A673 (cell line): Measurements from ENCODE around the gene TBX4. TPM values are rescaled to one million over a fixed set of nuclear protein-coding genes. Genes with fewer than 3 reads are reported as not detected.

Experiments used
- BruUV-seq: library from RNA; stranded (reverse); fragments of 400-500 nt; replicated peaks from 2 replicates; lab custom pipeline; 2021; lab: Mats Ljungman, UMichigan
- CTCF ChIA-PET: fragments of 300-600 bp; sonication (Branson Sonifier 250); formaldehyde crosslinking; loops from one replicate; lab custom pipeline; 2022; ENCODE audit warnings: antibody characterized with exemption; lab: Charles Lee
- POLR2A ChIA-PET: fragments of 300-600 bp; sonication (Branson Sonifier 250); formaldehyde crosslinking; loops from one replicate; lab custom pipeline; 2022; ENCODE audit warnings: antibody characterized with exemption; ENCODE audit not compliant: low non-redundant PET; lab: Charles Lee
- DNase-seq: peaks from one replicate; pipeline ENCODE4 v3.0.0-alpha.2; 2015; ENCODE audit warnings: low spot score
- H3K27ac ChIP-seq: fragments of 200-600 bp; sonication (generic); 2 replicates; pipeline ENCODE4 v1.5.1; 2016; ENCODE audit warnings: mixed run types, low read depth, mild to moderate bottlenecking, mixed read lengths, antibody characterized with exemption, low read length; ENCODE audit not compliant: poor library complexity, severe bottlenecking
- H3K27me3 ChIP-seq: fragments of 200-600 bp; sonication (generic); replicated peaks from 2 replicates; pipeline ENCODE4 v1.6.1; 2017; ENCODE audit warnings: mixed run types, low read depth, mild to moderate bottlenecking, mixed read lengths, antibody characterized with exemption, low read length; ENCODE audit not compliant: insufficient read depth, poor library complexity
- H3K36me3 ChIP-seq: fragments of 200-600 bp; sonication (generic); 2 replicates; pipeline ENCODE4 v1.6.1; 2016; ENCODE audit warnings: mixed run types, mild to moderate bottlenecking, mixed read lengths, antibody characterized with exemption, low read length; ENCODE audit not compliant: insufficient read depth, poor library complexity, severe bottlenecking
- H3K4me1 ChIP-seq: fragments of 200-600 bp; sonication (generic); 2 replicates; pipeline ENCODE4 v1.6.1; 2017; ENCODE audit warnings: mixed run types, mild to moderate bottlenecking, mixed read lengths, antibody characterized with exemption, low read length; ENCODE audit not compliant: insufficient read depth, poor library complexity, severe bottlenecking
- H3K4me3 ChIP-seq: fragments of 200-600 bp; sonication (generic); 2 replicates; pipeline ENCODE4 v1.5.1; 2016; ENCODE audit warnings: low read depth, mixed run types, mild to moderate bottlenecking, mixed read lengths, low read length; ENCODE audit not compliant: poor library complexity, severe bottlenecking
- H3K9me3 ChIP-seq: fragments of 200-600 bp; sonication (generic); 2 replicates; pipeline ENCODE4 v1.6.1; 2016; ENCODE audit warnings: mixed run types, low read depth, mild to moderate bottlenecking, mixed read lengths, antibody characterized with exemption, low read length; ENCODE audit not compliant: poor library complexity, severe bottlenecking
- CTCF ChIP-seq: fragments of 300-800, 200-600 bp; sonication (generic); conservative IDR thresholded peaks from 2 replicates; pipeline ENCODE4 v1.5.1; 2017; ENCODE audit warnings: low read depth, mild to moderate bottlenecking, antibody characterized with exemption, low read length, moderate library complexity, mixed read lengths
- EZH2 ChIP-seq: fragments of 200-600 bp; sonication (generic); IDR thresholded peaks from 2 replicates; pipeline ENCODE4 v1.6.1; 2017; ENCODE audit warnings: borderline replicate concordance, low read depth, mild to moderate bottlenecking, mixed read lengths, antibody characterized with exemption, low read length; ENCODE audit not compliant: poor library complexity, severe bottlenecking
- intact Hi-C: fragments of 100-400 bp; cut with micrococcal nuclease; formaldehyde crosslinking; loops from one replicate; pipeline ENCODE4 v1.10.0; 2022; ENCODE audit not compliant: unreplicated experiment
- total RNA-seq: library from RNA; stranded (reverse); gene quantifications from 2 replicates; pipeline ENCODE4 v1.2.3, GENCODE V29; 2021

TBX4 gene
- total RNA-seq, 1 experiment from 2014 or later = not detected

GRCh38 chr17:61533797-61534196 is 81.6 kb downstream of the TBX4 start:
- CTCF ChIA-PET = no interaction called here
- POLR2A ChIA-PET = no interaction called here
- Histone ChIP-seq H3K4me3 (no peak overlapping the region), H3K9me3 (no peaks in the 10 kb centered on the region), H3K27me3 (no peaks in the 10 kb centered on the region), H3K36me3 (no peaks in the 10 kb centered on the region), H3K27ac (no peak overlapping the region), H3K4me1 (no peaks in the 10 kb centered on the region)
- intact Hi-C loops = no loop called here
- BruUV-seq = no TSS peak
- TF ChIP-seq CTCF (no peak), EZH2 (no peak)
- DNase-seq = no peak

DNA sequence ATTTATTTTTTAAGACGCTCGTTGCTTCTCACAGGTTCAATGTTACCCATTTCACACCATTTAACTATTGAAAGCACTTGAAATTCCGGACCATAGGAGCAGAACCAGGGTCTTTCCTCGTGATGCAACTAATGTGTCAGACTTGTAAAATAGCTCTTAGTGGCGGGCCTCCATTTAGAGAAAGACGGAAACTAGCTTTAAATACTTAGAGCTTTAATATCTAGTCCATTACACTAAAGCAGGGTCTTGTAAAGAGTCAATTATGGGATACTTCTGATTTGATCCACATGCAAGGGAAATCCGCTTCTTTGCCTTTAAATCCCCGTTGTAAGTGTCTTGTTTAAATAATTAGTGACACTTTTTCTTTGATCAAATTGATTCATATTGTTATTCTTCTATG is 82.2 kb downstream of the TBX4 start:
- no TSS peak for BruUV-seq
- intact Hi-C loops = no loop called here
- TF ChIP-seq CTCF (no peak), EZH2 (no peak)
- no peak for DNase-seq
- Histone ChIP-seq H3K4me3 (no peak overlapping the region), H3K9me3 (no peaks in the 10 kb centered on the region), H3K4me1 (no peaks in the 10 kb centered on the region), H3K36me3 (no peaks in the 10 kb centered on the region), H3K27ac (no peak overlapping the region), H3K27me3 (no peaks in the 10 kb centered on the region)
- ChIA-PET POLR2A (no interaction called here), CTCF (no interaction called here)

Other genes with a start within 250 kb of the TBX4 start
- not detected in 2 replicates for gene TBX2, start 52.6 kb upstream of the TBX4 start, total RNA-seq
- 0.42 TPM in 1 of 2 replicates, not detected in the other for gene NACA2, start 138.8 kb downstream of the TBX4 start, total RNA-seq